K562 (cell line): ENCODE data around the gene CNTN4. TPM values are rescaled to one million over a fixed set of nuclear protein-coding genes. Genes with fewer than 3 reads are reported as not detected.

Experiments used
- ATAC-seq: fragments of 200-7000 bp; cut with Tn5 transposase; 3 replicates; pipeline ENCODE4 v1.9.1; 2020; ENCODE audit warnings: moderate library complexity
- BruUV-seq: library from RNA; stranded (reverse); fragments of 400-500 nt; replicated peaks from 2 replicates; lab custom pipeline; 2021; lab: Mats Ljungman, UMichigan
- CTCF ChIA-PET: fragments of 300-600 bp; formaldehyde crosslinking; extraction: SDS; loops from one replicate; lab custom pipeline; 2021; ENCODE audit warnings: low intra/inter-chr PET ratio; lab: Yijun Ruan, JAX
- POLR2A ChIA-PET: fragments of 300-600, 350-650 bp; sonication (Branson Sonifier 250); formaldehyde crosslinking; extraction: SDS; loops from one replicate; lab custom pipeline; 2021; ENCODE audit warnings: antibody characterized with exemption, inconsistent platforms; lab: Yijun Ruan, JAX
- DNase-seq, 4 experiments: peaks; one replicate each; pipeline versions ENCODE4 v3.0.0 to v3.0.0-alpha.2; 2011 to 2018; ENCODE audit warnings: low spot score in 3 of 4, mixed read lengths in 3 of 4; ENCODE audit errors: extremely low read depth in 1 of 4
- FAIRE-seq: peaks from 2 replicates; lab custom pipeline; 2011; peaks lifted over from hg19 to GRCh38; lab: Jason Lieb, UNC
- H2AFZ ChIP-seq: 2 replicates; pipeline ENCODE4 v1.6.0; 2011; ENCODE audit warnings: low read depth, low read length, control low read depth, inconsistent platforms
- H3K27ac ChIP-seq: fragments of 200-600 bp; 3 replicates; pipeline ENCODE4 v1.8.0; 2011; ENCODE audit warnings: low read depth, mild to moderate bottlenecking, control low read depth, inconsistent platforms, low read length, moderate library complexity, mixed read lengths; ENCODE audit errors: extremely low read depth
- H3K27me3 ChIP-seq, 2 experiments: fragments of 300-600 bp in 1 of 2; 2 replicates in 1 of 2; 3 replicates in 1 of 2; pipeline versions ENCODE4 v1.6.0 to v1.8.0; 2011; ENCODE audit warnings: inconsistent platforms in 2 of 2, low read length in 2 of 2, mild to moderate bottlenecking in 1 of 2, mixed read lengths in 1 of 2, moderate library complexity in 1 of 2; ENCODE audit not compliant: control insufficient read depth in 2 of 2, insufficient read depth in 2 of 2
- H3K36me3 ChIP-seq: fragments of 300-600 bp; 3 replicates; pipeline ENCODE4 v1.8.0; 2011; ENCODE audit warnings: mild to moderate bottlenecking, low read length, inconsistent platforms; ENCODE audit not compliant: control insufficient read depth, insufficient read depth
- H3K4me1 ChIP-seq, 2 experiments: fragments of 200-600 bp in 1 of 2; replicated peaks in 1 of 2; 2 replicates in 1 of 2; 3 replicates in 1 of 2; pipeline versions ENCODE4 v1.5.1 to v1.8.0; 2011; ENCODE audit warnings: inconsistent platforms in 2 of 2, low read length in 2 of 2, mild to moderate bottlenecking in 1 of 2, mixed read lengths in 1 of 2, moderate library complexity in 1 of 2; ENCODE audit not compliant: control insufficient read depth in 2 of 2, insufficient read depth in 2 of 2
- H3K4me2 ChIP-seq: 2 replicates; pipeline ENCODE4 v1.6.1; 2011; ENCODE audit warnings: low read length, control low read depth, inconsistent platforms, mixed read lengths; ENCODE audit not compliant: insufficient read depth
- H3K4me3 ChIP-seq: fragments of 200-600 bp; sonication (generic), shearing (Covaris generic); 2 replicates; pipeline ENCODE4 v1.5.1; 2016; ENCODE audit warnings: control low read depth, inconsistent platforms
- H3K79me2 ChIP-seq: fragments of 200-600 bp; 3 replicates; pipeline ENCODE4 v1.8.0; 2011; ENCODE audit warnings: low read length, inconsistent platforms; ENCODE audit not compliant: control insufficient read depth, insufficient read depth
- H3K9ac ChIP-seq, 2 experiments: 2 replicates each; pipeline versions ENCODE4 v1.6.0 to v1.6.1; 2011; ENCODE audit warnings: low read depth in 2 of 2, low read length in 2 of 2, control low read depth in 1 of 2, inconsistent platforms in 1 of 2, mild to moderate bottlenecking in 1 of 2, mixed read lengths in 1 of 2; ENCODE audit not compliant: insufficient read depth in 1 of 2
- H3K9me1 ChIP-seq: one replicate; pipeline ENCODE4 v1.6.0; 2011; ENCODE audit warnings: inconsistent platforms, mild to moderate bottlenecking, low read length, moderate library complexity; ENCODE audit not compliant: control insufficient read depth, insufficient read depth
- H3K9me3 ChIP-seq: replicated peaks from 2 replicates; pipeline ENCODE4 v1.5.1; 2011; ENCODE audit warnings: low read depth, low read length, inconsistent platforms; ENCODE audit not compliant: control insufficient read depth, insufficient read depth
- H4K20me1 ChIP-seq: replicated peaks from 2 replicates; pipeline ENCODE4 v1.6.1; 2011; ENCODE audit warnings: low read length, inconsistent platforms, mixed read lengths; ENCODE audit not compliant: control insufficient read depth, insufficient read depth
- ARNT ChIP-seq, 2 experiments: fragments of 450-650 bp; IDR thresholded peaks; 2 replicates each; pipeline ENCODE4 v1.6.1; 2016; ENCODE audit warnings: mild to moderate bottlenecking in 1 of 2
- DMBX1 ChIP-seq: fragments of 250-450 bp; sonication (Bioruptor Pico); IDR thresholded peaks from 2 replicates; pipeline ENCODE4 v1.8.0; 2022; ENCODE audit warnings: inconsistent platforms, mild to moderate bottlenecking, moderate library complexity, borderline replicate concordance
- GMEB1 ChIP-seq: fragments of 250-450 bp; sonication (Bioruptor Pico); IDR thresholded peaks from 2 replicates; pipeline ENCODE4 v1.4.0; 2020; ENCODE audit warnings: mild to moderate bottlenecking
- HEY1 ChIP-seq: fragments of 250-450 bp; sonication (Bioruptor Pico); IDR thresholded peaks from 2 replicates; pipeline ENCODE4 v1.5.0; 2020; ENCODE audit warnings: mild to moderate bottlenecking, moderate library complexity, borderline replicate concordance
- NFRKB ChIP-seq: fragments of 450-650 bp; IDR thresholded peaks from 2 replicates; pipeline ENCODE4 v1.6.1; 2016; ENCODE audit warnings: low read depth
- NR0B1 ChIP-seq: fragments of 450-650 bp; IDR thresholded peaks from one replicate; pipeline ENCODE4 v1.6.1; 2018; ENCODE audit warnings: mild to moderate bottlenecking, moderate library complexity; ENCODE audit not compliant: partially characterized antibody
- PCBP1 ChIP-seq: fragments of 200-400 bp; formaldehyde crosslinking; IDR thresholded peaks from 2 replicates; pipeline ENCODE4 v1.6.1; 2018; ENCODE audit warnings: mild to moderate bottlenecking, low read depth, low read length; ENCODE audit not compliant: poor library complexity, severe bottlenecking
- PRMT5 ChIP-seq: sonication (generic); formaldehyde crosslinking; IDR thresholded peaks from 2 replicates; pipeline ENCODE4 v1.5.0; 2020; ENCODE audit warnings: missing genetic modification reagents
- RAD21 ChIP-seq, 2 experiments: fragments of 250-450 bp in 1 of 2; fragments of 450-650 bp in 1 of 2; sonication (Bioruptor Pico) in 1 of 2; formaldehyde crosslinking in 1 of 2; IDR thresholded peaks in 1 of 2; conservative IDR thresholded peaks in 1 of 2; 2 replicates each; pipeline versions ENCODE4 v1.4.0 to v1.8.0; 2020 to 2022; ENCODE audit warnings: mild to moderate bottlenecking in 2 of 2, moderate library complexity in 1 of 2
- SRF ChIP-seq, 2 experiments: fragments of 250-450, 450-650 bp in 1 of 2; sonication (Bioruptor Pico) in 1 of 2; sonication (generic) in 1 of 2; formaldehyde crosslinking; IDR thresholded peaks; 2 replicates each; pipeline versions ENCODE4 v1.5.0 to v1.5.1; 2020 to 2022; ENCODE audit warnings: mild to moderate bottlenecking in 1 of 2, missing genetic modification reagents in 1 of 2
- TRIM24 ChIP-seq, 2 experiments: fragments of 450-650 bp; IDR thresholded peaks; 2 replicates each; pipeline ENCODE4 v1.6.1; 2016
- ZBTB43 ChIP-seq: sonication (generic); formaldehyde crosslinking; IDR thresholded peaks from 2 replicates; pipeline ENCODE4 v1.8.0; 2023; ENCODE audit warnings: mild to moderate bottlenecking, missing genetic modification reagents
- ZHX1 ChIP-seq: fragments of 150-350 bp; conservative IDR thresholded peaks from 2 replicates; pipeline ENCODE4 v1.6.1; 2014; ENCODE audit warnings: low read length
- ZNF583 ChIP-seq: fragments of 250-450 bp; sonication (Bioruptor Pico); IDR thresholded peaks from 2 replicates; pipeline ENCODE4 v1.4.0; 2020
- ZNF655 ChIP-seq: fragments of 250-450 bp; sonication (Bioruptor Pico); IDR thresholded peaks from 2 replicates; pipeline ENCODE4 v1.5.0; 2021
- WGBS: fragments of 100-300 bp; shearing (Covaris generic); methylation state at CpG from one replicate; pipeline ENCODE4 v1.1.6; 2016; ENCODE audit warnings: low coverage, mixed read lengths; ENCODE audit not compliant: insufficient coverage; ENCODE audit errors: missing lambda C conversion rate; 5-methylcytosine and 5-hydroxymethylcytosine counted together
- in situ Hi-C: fragments of 300-500 bp; cut with MboI; formaldehyde crosslinking; loops from 4 replicates; pipeline ENCODE4 v1.15.0; 2018; ENCODE audit warnings: inconsistent platforms, mixed read lengths
- intact Hi-C: fragments of 100-400 bp; cut with micrococcal nuclease; formaldehyde crosslinking; loops from 2 replicates; pipeline ENCODE4 v1.14.2; 2022
- polyA plus RNA-seq, 8 experiments: library from polyadenylated mRNA; depleted of rRNA in 4 of 8; stranded (reverse) in 5 of 8; unstranded in 3 of 8; fragments of >200 nt; fragmentation: Nextera tagmentation in 2 of 8; fragmentation: Illumina TruSeq in 1 of 8; extraction: Ambion mirVana in 2 of 8; extraction: Trizol in 1 of 8; gene quantifications; 2 replicates each; pipeline versions ENCODE4 v1.2.1 to v1.2.3, GENCODE V29; 2011 to 2014; ENCODE audit warnings: inconsistent platforms in 1 of 8, missing spikeins in 1 of 8
- total RNA-seq, 7 experiments: library from RNA; depleted of rRNA in 6 of 7; stranded (reverse); fragments of >200 nt in 6 of 7; fragmentation: Illumina TruSeq in 2 of 7; extraction: Trizol in 2 of 7; gene quantifications; 2 replicates each; pipeline versions ENCODE4 v1.2.1 to v1.2.3, GENCODE V29; 2011 to 2021; ENCODE audit warnings: low replicate concordance in 1 of 7

The CNTN4 gene
- total and polyA plus RNA-seq, 9 of the 15 experiments (the other 6 are each of a cell fraction or from before 2014, with no cell fraction given) = not detected

- DNase-seq (no peak), FAIRE-seq (no peak), ATAC-seq (no peak)
- Histone ChIP-seq H3K9ac (no peak overlapping the region), H3K36me3 (no peaks in the 10 kb centered on the region), H3K4me1 (no peaks in the 10 kb centered on the region), H3K4me2 (no peak overlapping the region), H3K79me2 (no peaks in the 10 kb centered on the region), H3K9me1 (no peaks in the 10 kb centered on the region), H3K27ac (no peak overlapping the region), H3K4me3 (no peak overlapping the region), H4K20me1 (no peaks in the 10 kb centered on the region), H3K9me3 (no peaks in the 10 kb centered on the region; the same call in 1 of the 2 replicates), H3K27me3 (no peaks in the 10 kb centered on the region), H2AFZ (no peak overlapping the region)
- BruUV-seq = no TSS peak
- ChIA-PET CTCF (no interaction called here), POLR2A (no interaction called here)
- in situ Hi-C loops = no loop called here
- WGBS = 0% methylated on average over 3 of the region's 3 CpGs
- intact Hi-C loops = no loop called here
- TF ChIP-seq PRMT5 (CRISPR knock-in tag) = no peak
- no peak for TF ChIP-seq HEY1 (CRISPR knock-in tag)
- no peak for TF ChIP-seq NR0B1
- TF ChIP-seq ZBTB43 (CRISPR knock-in tag) = no peak
- TF ChIP-seq ZHX1 = no peak
- no peak for TF ChIP-seq NFRKB
- TF ChIP-seq ARNT (IDR thresholded peaks at IDR 0.05) = no peak
- TF ChIP-seq RAD21 (CRISPR knock-in tag; conservative IDR thresholded peaks at IDR 0.05 in 1 of 2, IDR thresholded peaks at IDR 0.05 in 1 of 2) = no peak
- no peak for TF ChIP-seq TRIM24 (IDR thresholded peaks at IDR 0.05)
- TF ChIP-seq SRF (CRISPR knock-in tag; IDR thresholded peaks at IDR 0.05) = no peak
- no peak for TF ChIP-seq PCBP1
- no peak for TF ChIP-seq ZNF583
- no peak for TF ChIP-seq DMBX1 (CRISPR knock-in tag)
- no peak for TF ChIP-seq GMEB1
- no peak for TF ChIP-seq ZNF655 (CRISPR knock-in tag)
These were observed 342.9 kb downstream of the CNTN4 start for GRCh38 chr3:2441558-2441957.
